Heart right ventricle (tissue), 16 donors: ENCODE data around the gene TWSG1. TPM values are rescaled to one million over a fixed set of nuclear protein-coding genes. Genes with fewer than 3 reads are reported as not detected.
"Not testable (repeated sequence)": the region's sequence is repeated elsewhere in the genome, so short reads cannot be mapped to it uniquely, and the experiment has no call there.

Source experiments
- ATAC-seq, 8 donors: fragments of 200-7000 bp; cut with Tn5 transposase; one replicate each; pipeline ENCODE4 v1.9.1; 2020; ENCODE audit warnings: mild to moderate bottlenecking in 8 of 8, moderate library complexity in 8 of 8, moderate number of reproducible peaks in 1 of 8
- DNase-seq, 2 donors: peaks; one replicate each; pipeline ENCODE4 v3.0.0-alpha.2; 2020
- H3K27ac ChIP-seq, 10 donors: fragments of 200-600 bp; sonication (generic) in 2 of 10; one replicate each; pipeline versions ENCODE4 v1.5.0 to v1.8.0; 2020 to 2022; ENCODE audit warnings: mild to moderate bottlenecking in 3 of 10
- H3K27me3 ChIP-seq, 7 donors: fragments of 200-600 bp; one replicate each; pipeline ENCODE4 v1.8.0; 2021 to 2022; ENCODE audit warnings: mild to moderate bottlenecking in 2 of 7
- H3K36me3 ChIP-seq, 9 donors: fragments of 200-600 bp; sonication (generic) in 1 of 9; one replicate each; pipeline versions ENCODE4 v1.5.0 to v1.8.0; 2020 to 2022; ENCODE audit warnings: mild to moderate bottlenecking in 2 of 9
- H3K4me1 ChIP-seq, 9 donors: fragments of 200-600 bp; sonication (generic) in 1 of 9; one replicate each; pipeline versions ENCODE4 v1.5.0 to v1.8.0; 2020 to 2022; ENCODE audit warnings: mild to moderate bottlenecking in 4 of 9
- H3K4me3 ChIP-seq, 10 donors: fragments of 200-600 bp; sonication (generic) in 2 of 10; one replicate each; pipeline versions ENCODE4 v1.5.0 to v1.8.0; 2020 to 2022; ENCODE audit warnings: mild to moderate bottlenecking in 7 of 10, moderate library complexity in 2 of 10
- H3K9me3 ChIP-seq, 11 donors: fragments of 200-600 bp in 10 of 11; sonication (generic) in 2 of 11; one replicate each; pipeline versions ENCODE4 v1.5.0 to v1.8.0; 2013 to 2022; ENCODE audit warnings: mild to moderate bottlenecking in 2 of 11, control low read depth in 1 of 11, moderate library complexity in 1 of 11
- WGBS, 2 donors: extraction: QIAGEN DNeasy Blood & Tissue Kit; methylation state at CpG; one replicate each; pipeline ENCODE4 v1.1.7; 2013; ENCODE audit warnings: inconsistent platforms in 1 of 2; 5-methylcytosine and 5-hydroxymethylcytosine counted together
- intact Hi-C, 10 donors: fragments of 100-400 bp; cut with DNase I; formaldehyde crosslinking; loops; one replicate each; pipeline versions ENCODE4 v1.11.1 to v1.14.2; 2022
- polyA plus RNA-seq, 2 donors: library from polyadenylated mRNA; stranded (reverse); fragments of 200-250 nt; gene quantifications; one replicate each; pipeline ENCODE4 v1.2.3, GENCODE V29; 2013
- total RNA-seq, 10 donors: library from RNA; stranded (reverse); fragmentation: NEBNext Ultra II Directional in 3 of 10; extraction: Animal tissue kit (Norgen Biotek cat#: 25700) in 3 of 10; gene quantifications; one replicate each; pipeline versions ENCODE4 v1.2.1 to v1.2.4, GENCODE V29; 2021 to 2023
- TF ChIP-seq, protein P1 (sequence below), 9 donors: fragments of 200-600 bp; sonication (generic) in 2 of 9; IDR thresholded peaks; one replicate each; pipeline versions ENCODE4 v1.5.0 to v1.8.0; 2021 to 2022; ENCODE audit warnings: antibody characterized with exemption in 9 of 9, mild to moderate bottlenecking in 5 of 9, moderate library complexity in 1 of 9
- donor health status: Arrhythmogenic right ventricular cardiomyopathy.
- donor health status: ischemic (EF 13 %, LVEDD 7.1; RV severe dilation, severe dysfunction).
- donor health status: healthy with polysubstance abuse.
- donor health status: DM: no; HTN: yes; CAD: no.
- donor health status: DM: no; HTN: no; CAD: no.
- donor health status: ischemic (EF 25% LVEDD 6.9; RV normal size, moderate dysfunction).
- donor health status: ischemic (EF 25% LVEDD 5.7; RV mildly dilated, moderate dysfunction).
- donor health status: healthy.
- donor health status: DM: yes; HTN: yes; CAD: no.
- donor health status: Ischemic cardiomyopathy.
- donor health status: ischemic (EF 35%, LVEDD 5.7; RV mildly dilated, moderate dysfunction).
- donor health status: nonischemic (EF 11% LVEDD 7.7; RV severe dilation, severe dysfunction).
- donor health status: DM: yes; HTN: yes; CAD: no.
- donor health status: PGD.
- donor health status: ischemic (EF 29% LVEDD 5.4; RV normal size, mild dysfunction).
- donor health status: nonischemic (EF 23%, LVEDD 6.1; RV moderate dilation, normal function).

Gene TWSG1
- total and polyA plus RNA-seq, 12 donors: 6.6 to 15.0 (median 11.2) TPM

DNA sequence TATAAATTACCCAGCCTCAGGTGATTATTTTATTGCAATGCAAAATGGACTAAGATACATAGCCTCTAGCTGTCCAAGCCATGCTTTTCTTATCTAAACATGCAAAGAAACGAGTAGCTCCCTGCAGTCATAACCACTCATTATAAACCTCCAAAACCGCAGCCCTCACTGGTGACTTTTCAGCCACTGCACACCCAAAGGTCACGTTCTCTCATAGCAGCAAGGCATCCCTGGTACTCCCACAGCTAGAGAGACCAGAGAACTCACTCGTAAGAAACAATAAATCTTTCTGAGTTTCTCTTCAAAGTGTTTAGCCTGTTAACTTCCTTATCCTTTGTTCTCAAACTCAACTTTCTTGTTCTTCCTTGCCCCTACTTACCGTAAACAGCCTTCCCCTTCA lies 112.3 kb downstream of the TWSG1 start:
- Histone ChIP-seq H3K4me1 (no peaks in the 10 kb centered on the region), H3K27me3 (peaks cover 0 to 7% (median 0%) of the 10 kb centered on the region in 7 donors), H3K4me3 (no peak overlapping the region), H3K36me3 (no peaks in the 10 kb centered on the region), H3K27ac (no peak overlapping the region), H3K9me3 (peaks cover 0 to 15% (median 0%) of the 10 kb centered on the region in 11 donors)
- ATAC-seq: no peak
- TF ChIP-seq, protein P1, sequence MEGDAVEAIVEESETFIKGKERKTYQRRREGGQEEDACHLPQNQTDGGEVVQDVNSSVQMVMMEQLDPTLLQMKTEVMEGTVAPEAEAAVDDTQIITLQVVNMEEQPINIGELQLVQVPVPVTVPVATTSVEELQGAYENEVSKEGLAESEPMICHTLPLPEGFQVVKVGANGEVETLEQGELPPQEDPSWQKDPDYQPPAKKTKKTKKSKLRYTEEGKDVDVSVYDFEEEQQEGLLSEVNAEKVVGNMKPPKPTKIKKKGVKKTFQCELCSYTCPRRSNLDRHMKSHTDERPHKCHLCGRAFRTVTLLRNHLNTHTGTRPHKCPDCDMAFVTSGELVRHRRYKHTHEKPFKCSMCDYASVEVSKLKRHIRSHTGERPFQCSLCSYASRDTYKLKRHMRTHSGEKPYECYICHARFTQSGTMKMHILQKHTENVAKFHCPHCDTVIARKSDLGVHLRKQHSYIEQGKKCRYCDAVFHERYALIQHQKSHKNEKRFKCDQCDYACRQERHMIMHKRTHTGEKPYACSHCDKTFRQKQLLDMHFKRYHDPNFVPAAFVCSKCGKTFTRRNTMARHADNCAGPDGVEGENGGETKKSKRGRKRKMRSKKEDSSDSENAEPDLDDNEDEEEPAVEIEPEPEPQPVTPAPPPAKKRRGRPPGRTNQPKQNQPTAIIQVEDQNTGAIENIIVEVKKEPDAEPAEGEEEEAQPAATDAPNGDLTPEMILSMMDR (IDR thresholded peaks at IDR 0.05): no peak
- no peak for DNase-seq
- intact Hi-C loops: loop anchor here in 1 of 10 donors (10.0 kb wide), 1 partner anchor 58 kb away; no protein-coding TSS in a partner anchor
- 89 to 90% methylated on average over 5 of the region's 5 CpGs for WGBS, 2 donors

DNA sequence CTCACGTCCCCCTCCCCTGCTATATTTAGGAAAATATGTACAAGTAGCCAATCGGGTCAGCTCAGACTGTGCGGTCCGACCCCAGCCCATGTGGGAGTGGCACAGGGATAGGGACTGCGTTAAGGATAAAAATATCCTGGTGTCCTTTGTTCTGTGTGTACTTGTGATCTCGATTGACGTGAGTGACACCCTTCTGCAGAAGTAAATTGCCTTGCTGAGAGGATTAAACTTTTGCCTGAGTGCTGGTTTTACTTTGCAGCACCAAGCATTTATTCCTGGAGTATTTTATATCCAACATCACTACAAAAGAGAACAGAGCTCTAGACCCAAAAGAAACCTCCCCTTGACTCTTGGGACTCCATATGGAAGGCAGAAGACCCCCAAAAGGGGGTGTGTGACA lies 112.8 kb downstream of the TWSG1 start:
- no peak for DNase-seq
- Histone ChIP-seq H3K27me3 (peaks cover 0 to 7% (median 0%) of the 10 kb centered on the region in 7 donors), H3K27ac (no peak overlapping the region), H3K4me3 (no peak overlapping the region), H3K36me3 (no peaks in the 10 kb centered on the region), H3K9me3 (peaks cover 0 to 15% (median 0%) of the 10 kb centered on the region in 11 donors), H3K4me1 (no peaks in the 10 kb centered on the region)
- intact Hi-C loops: loop anchor here in 1 of 10 donors (10.0 kb wide), 1 partner anchor 57 kb away; no protein-coding TSS in a partner anchor
- ATAC-seq: no peak
- TF ChIP-seq, protein P1 (IDR thresholded peaks at IDR 0.05): no peak
- 89 to 90% methylated on average over 7 of the region's 7 CpGs for WGBS, 2 donors

DNA sequence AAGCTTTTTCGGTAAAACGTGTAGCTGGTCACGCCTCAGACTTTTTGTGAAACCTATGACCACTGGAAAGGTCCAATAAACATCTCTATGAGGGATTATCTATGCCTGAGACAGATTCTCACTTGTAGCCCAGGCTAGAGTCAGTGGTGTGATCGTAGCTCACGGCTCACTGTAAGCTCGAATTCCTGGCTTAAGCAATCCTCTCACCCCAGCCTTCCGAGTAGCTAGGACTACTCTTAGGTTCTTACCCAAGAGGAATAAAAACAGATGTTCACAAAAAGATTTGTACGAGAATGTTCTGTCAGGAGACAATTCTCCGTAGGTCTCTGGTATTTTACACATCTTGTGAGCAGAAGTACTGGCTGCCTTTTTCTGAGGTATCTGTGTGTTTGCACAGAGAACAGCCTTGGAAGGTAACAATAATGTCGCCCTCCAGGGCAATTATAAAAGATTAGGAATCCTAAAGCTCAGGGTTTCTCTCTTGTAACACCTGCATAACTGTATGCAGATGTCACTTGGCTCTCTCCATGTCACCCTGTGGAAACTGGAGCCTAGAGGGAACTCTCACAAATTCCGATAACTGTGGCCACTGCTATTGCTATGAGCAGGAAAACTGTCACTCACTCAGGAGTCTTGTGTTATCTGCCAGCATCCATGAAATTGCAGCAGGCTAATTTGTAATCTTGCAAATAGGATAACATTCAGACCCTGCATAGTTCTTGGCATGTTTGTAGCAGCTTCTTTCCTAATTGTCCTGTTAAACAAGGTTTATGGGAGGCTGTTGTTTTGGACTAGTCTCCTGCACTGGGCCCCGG lies 115.2 kb downstream of the TWSG1 start:
- H3K4me1 ChIP-seq: peaks cover 0 to 6% (median 0%) of the 10 kb centered on the region in 9 donors
- no peak overlapping the region for H3K27ac ChIP-seq
- intact Hi-C loops: loop anchor here in 1 of 10 donors (10.0 kb wide), 1 partner anchor 55 kb away; no protein-coding TSS in a partner anchor
- DNase-seq (no peak), ATAC-seq (no peak)
- H3K27me3 ChIP-seq: peaks cover 0 to 7% (median 0%) of the 10 kb centered on the region in 7 donors
- H3K4me3 ChIP-seq: no peak overlapping the region
- TF ChIP-seq, protein P1 (IDR thresholded peaks at IDR 0.05): no peak
- 66 to 70% methylated on average over 12 of the region's 12 CpGs for WGBS, 2 donors
- H3K36me3 ChIP-seq: no peaks in the 10 kb centered on the region
- peaks cover 0 to 15% (median 0%) of the 10 kb centered on the region in 11 donors for H3K9me3 ChIP-seq

DNA sequence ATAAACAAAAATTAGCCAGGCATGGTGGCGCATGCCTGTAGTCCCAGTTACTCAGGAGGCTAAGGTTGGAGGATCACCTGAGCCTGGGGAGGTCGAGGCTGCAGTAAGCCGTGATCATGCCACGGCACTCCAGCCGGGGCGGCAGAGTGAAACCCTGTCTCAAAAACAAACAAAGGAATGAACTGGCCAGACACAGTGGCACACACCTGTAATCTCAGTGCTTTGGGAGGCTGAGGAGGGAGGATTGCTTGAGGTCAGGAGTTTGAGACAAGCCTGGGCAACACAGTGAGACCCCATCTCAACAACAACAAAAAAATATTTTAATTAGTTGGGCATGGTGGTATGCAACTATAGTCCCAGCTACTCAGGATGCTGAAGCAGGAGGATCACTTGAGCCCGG lies 116.3 kb downstream of the TWSG1 start:
- intact Hi-C loops, H3K4me3 ChIP-seq, ATAC-seq, H3K4me1 ChIP-seq, H3K27me3 ChIP-seq, H3K27ac ChIP-seq, DNase-seq, H3K36me3 ChIP-seq: not testable (repeated sequence)
- WGBS, 2 donors: 93 to 96% methylated on average over 7 of the region's 7 CpGs
- H3K9me3 ChIP-seq: peaks cover 0 to 23% (median 8%) of the 10 kb centered on the region in 11 donors

Other genes with a start within 250 kb of the TWSG1 start
- 100 to 1,000 TPM; 362 to 529 (median 480) TPM for gene NDUFV2, start 232.1 kb upstream of the TWSG1 start, total RNA-seq
- gene NDUFV2, start 232.1 kb upstream of the TWSG1 start, polyA plus RNA-seq: 1,000 to 10,000 TPM in 1 of 2 donors, 100 to 1,000 TPM in 1; 486 to 1,061 TPM
- 10 to 100 TPM; 34.5 to 70.2 (median 55.5) TPM for gene ANKRD12, start 198.0 kb upstream of the TWSG1 start, total RNA-seq
- gene ANKRD12, start 198.0 kb upstream of the TWSG1 start, polyA plus RNA-seq: 10 to 100 TPM in 1 of 2 donors, 1 to 10 TPM in 1; 3.1 to 69.9 TPM
- 10 to 100 TPM; 39.3 to 53.8 (median 41.8) TPM for gene RALBP1, start 140.7 kb downstream of the TWSG1 start, total RNA-seq
- gene RALBP1, start 140.7 kb downstream of the TWSG1 start, polyA plus RNA-seq: 10 to 100 TPM; 23.1 to 29.9 TPM